GM12873 (cell line): Measurements from ENCODE around the gene CRISP1.

ENCODE experiments used
- TF ChIP-seq, protein P1 (sequence below): IDR thresholded peaks from 2 replicates; pipeline ENCODE4 v1.5.1; 2012; ENCODE audit warnings: low read depth, mild to moderate bottlenecking, moderate library complexity, low read length, control low read depth; ENCODE audit not compliant: insufficient read depth; ENCODE audit errors: missing control alignments

CRISP1 gene

DNA sequence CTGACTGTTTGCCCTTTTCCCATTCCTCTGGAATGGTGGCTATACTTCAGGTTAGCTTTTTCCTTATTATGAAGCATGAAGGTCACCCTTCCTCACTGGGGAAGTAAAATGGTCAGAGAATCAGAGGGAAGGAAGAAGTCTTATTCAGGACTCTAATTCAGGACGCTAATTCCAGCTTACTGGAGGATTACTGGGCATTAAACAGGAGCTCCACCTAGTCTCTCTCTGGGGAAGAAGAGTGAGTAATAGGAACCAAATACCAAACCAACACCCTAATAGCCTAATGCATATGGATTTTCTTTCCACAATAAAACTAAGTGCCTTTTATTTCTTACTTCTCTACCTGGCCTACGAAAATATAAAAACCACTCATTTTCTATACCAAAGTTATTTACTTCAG, 10.1 kb downstream of the CRISP1 start:
- TF ChIP-seq, protein P1, sequence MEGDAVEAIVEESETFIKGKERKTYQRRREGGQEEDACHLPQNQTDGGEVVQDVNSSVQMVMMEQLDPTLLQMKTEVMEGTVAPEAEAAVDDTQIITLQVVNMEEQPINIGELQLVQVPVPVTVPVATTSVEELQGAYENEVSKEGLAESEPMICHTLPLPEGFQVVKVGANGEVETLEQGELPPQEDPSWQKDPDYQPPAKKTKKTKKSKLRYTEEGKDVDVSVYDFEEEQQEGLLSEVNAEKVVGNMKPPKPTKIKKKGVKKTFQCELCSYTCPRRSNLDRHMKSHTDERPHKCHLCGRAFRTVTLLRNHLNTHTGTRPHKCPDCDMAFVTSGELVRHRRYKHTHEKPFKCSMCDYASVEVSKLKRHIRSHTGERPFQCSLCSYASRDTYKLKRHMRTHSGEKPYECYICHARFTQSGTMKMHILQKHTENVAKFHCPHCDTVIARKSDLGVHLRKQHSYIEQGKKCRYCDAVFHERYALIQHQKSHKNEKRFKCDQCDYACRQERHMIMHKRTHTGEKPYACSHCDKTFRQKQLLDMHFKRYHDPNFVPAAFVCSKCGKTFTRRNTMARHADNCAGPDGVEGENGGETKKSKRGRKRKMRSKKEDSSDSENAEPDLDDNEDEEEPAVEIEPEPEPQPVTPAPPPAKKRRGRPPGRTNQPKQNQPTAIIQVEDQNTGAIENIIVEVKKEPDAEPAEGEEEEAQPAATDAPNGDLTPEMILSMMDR: no peak

DNA sequence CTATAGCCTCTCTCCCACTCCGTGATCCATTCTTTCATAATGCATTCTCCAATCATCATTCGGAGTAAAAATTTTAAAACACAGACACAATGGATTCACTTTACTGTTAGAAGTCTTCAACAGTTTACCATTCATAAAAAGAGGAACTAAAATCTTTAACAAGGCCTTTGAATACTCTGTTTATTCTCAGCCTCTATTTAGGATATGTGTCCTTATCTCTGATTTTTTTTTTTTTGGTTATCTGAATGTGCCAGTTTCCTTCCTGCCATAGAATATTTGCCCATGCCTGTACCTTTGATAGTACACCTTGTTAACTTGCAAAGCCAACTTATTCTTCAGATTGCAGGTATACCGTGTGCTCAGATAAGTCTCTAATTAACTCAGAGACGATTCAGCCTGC, 11.1 kb downstream of the CRISP1 start:
- TF ChIP-seq, protein P1: no peak

DNA sequence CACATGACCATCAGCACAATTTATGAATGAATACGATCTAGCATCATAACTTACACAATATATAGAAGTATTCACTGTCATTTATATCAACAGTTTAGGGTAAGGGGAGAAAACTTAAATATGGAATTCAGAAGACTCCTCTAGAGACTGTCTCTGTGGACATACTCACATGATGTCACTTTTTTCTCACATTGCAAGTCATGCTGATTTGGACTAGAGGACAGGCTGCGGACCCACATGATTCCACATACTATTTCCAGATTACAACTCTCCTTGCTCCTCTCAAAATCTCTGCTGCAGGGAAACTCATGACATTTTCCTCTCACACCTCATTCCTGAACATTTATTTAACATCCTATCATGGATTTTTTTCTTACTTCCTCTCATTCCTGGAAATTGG, 13.4 kb downstream of the CRISP1 start:
- TF ChIP-seq, protein P1: no peak

DNA sequence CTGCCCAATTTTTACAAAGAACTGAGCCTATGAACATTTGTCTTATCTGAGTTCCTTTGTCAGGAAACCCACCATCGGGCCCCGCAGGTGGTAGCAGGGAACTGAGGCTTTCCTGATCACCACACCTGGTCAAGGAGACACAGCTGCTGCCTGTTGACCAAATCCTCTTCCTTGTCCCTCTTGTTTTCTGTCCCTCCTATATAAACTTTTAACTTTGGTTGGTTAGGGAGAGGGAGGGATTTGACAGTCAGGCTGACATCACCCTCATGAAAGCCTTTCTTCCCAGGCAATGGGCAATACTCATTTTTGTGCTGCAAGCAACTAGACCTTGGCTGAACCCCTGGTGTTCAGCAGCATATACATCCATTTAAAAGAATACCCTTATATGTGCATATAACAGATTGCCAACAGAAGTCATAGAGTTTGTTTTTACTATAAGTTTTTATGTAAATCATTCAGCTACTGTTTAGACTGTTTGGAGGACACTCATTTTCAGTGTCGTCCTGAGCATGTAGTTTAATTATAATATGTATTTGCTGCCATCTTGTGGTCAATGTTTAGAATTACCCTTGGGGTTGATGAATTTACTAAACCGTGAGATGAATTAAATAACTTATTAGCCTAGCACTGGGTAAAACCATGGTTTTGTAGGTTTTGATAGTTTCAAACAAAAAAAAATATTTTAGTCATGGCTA, 17.0 kb downstream of the CRISP1 start:
- TF ChIP-seq, protein P1: peak; percentile 44

DNA sequence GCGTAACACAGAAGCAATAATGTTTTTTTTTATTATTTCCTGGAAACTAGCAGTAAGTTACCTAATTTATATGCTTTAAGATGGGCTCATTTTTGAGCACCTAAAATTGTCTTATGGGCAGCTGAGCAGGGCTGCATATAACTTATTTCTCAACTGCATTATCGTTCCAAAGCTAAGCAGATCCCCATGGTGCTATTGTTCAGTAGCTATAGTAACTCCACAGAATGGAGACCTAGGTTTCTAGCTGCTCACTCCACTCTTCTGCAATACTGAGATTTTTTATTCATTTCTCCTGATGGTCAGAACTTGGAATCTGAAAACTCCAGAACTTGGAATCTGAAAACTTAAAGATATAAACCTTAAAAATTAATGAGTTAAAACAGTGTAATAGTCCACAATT, 18.7 kb downstream of the CRISP1 start:
- TF ChIP-seq, protein P1: no peak

DNA sequence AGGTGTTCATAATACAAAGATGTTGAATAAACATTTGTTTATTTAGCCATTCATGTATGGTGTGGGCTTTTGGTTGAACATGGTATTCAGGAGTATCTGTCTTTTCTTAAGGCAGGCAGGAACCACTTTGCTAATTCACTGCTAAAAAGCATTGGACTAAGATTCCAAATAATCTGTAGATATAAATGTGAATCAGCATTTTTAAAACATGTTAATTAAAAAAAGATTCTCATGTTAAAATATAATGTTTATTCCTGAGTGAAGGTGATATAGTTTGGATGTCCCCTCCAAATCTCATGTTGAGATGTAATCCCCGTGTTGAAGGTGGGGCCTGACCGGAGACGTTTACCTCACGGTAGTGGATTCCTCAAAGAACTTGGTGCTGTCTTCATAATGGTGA, 19.3 kb downstream of the CRISP1 start:
- TF ChIP-seq, protein P1: no peak

DNA sequence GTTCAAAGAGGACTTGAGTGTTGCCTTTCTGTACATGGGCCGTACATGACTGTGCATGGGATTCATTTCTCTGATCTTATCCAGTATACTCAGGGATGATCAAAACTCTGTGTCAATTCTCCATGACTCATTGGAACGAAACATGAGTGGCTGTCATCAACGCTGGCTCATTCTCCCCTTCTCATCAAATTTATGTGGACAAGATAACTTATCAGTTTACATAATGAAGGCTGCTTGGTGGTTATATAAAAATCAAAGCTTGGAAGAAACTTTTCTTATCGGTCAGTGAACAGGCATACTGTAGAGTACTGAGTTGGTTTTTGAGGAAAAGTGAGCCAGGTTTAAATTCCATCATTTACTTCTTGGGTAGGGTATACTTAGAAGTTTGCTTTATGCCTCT, 24.9 kb downstream of the CRISP1 start:
- TF ChIP-seq, protein P1: no peak

DNA sequence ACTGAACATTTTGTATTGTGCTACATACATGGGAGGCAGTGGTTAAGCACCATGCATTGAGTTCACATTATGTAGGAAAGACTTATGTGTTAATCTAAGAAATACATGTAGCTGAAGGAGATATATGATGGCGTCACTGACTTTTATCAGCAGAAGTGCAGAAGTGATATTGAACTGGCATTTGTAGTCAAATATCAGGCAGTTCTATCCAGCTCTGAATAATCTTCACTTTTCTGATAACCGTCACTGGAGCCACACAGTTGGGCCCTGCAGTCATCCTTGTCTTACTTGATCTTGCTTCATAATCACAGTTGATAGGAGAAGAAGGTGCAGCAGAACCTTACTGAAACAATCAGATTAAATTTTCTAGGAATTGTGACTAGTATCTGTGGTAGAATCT, 26.4 kb downstream of the CRISP1 start:
- TF ChIP-seq, protein P1: no peak
